GM12878 (cell line): ENCODE measurements around the gene FURIN. TPM values are rescaled to one million over a fixed set of nuclear protein-coding genes. Genes with fewer than 3 reads are reported as not detected.

Experiments
- ATAC-seq: fragments of 200-7000 bp; cut with Tn5 transposase; 3 replicates; pipeline ENCODE4 v1.9.1; 2020; ENCODE audit warnings: mild to moderate bottlenecking, moderate library complexity
- BruUV-seq: library from RNA; stranded (reverse); fragments of 400-500 nt; replicated peaks from 2 replicates; lab custom pipeline; 2021; lab: Mats Ljungman, UMichigan
- CTCF ChIA-PET: fragments of 300-600 bp; sonication (Branson Sonifier 250); formaldehyde crosslinking; extraction: SDS; loops from one replicate; lab custom pipeline; 2021; ENCODE audit warnings: inconsistent platforms; lab: Yijun Ruan, JAX
- POLR2A ChIA-PET: fragments of 350-600 bp; formaldehyde crosslinking; extraction: SDS; loops from one replicate; lab custom pipeline; 2021; ENCODE audit warnings: inconsistent platforms; lab: Charles Lee
- RAD21 ChIA-PET: fragments of 300-600 bp; sonication (Branson Sonifier 250); formaldehyde crosslinking; loops from one replicate; lab custom pipeline; 2023; ENCODE audit warnings: antibody characterized with exemption; ENCODE audit not compliant: unreplicated experiment; lab: Charles Lee
- SMC1A ChIA-PET: fragments of 300-600 bp; sonication (Branson Sonifier 250); formaldehyde crosslinking; loops from one replicate; lab custom pipeline; 2023; ENCODE audit not compliant: unreplicated experiment, uncharacterized antibody; lab: Charles Lee
- DNase-seq: peaks from one replicate; pipeline ENCODE4 v3.0.0-alpha.2; 2011; ENCODE audit warnings: low read depth, low spot score
- FAIRE-seq: peaks from 3 replicates; lab custom pipeline; 2011; peaks lifted over from hg19 to GRCh38; lab: Jason Lieb, UNC
- H2AFZ ChIP-seq: 2 replicates; pipeline ENCODE4 v1.6.0; 2011; ENCODE audit warnings: low read depth, low read length, control low read depth; ENCODE audit not compliant: control insufficient read depth
- H3K27ac ChIP-seq: 2 replicates; pipeline ENCODE4 v1.5.1; 2011; ENCODE audit warnings: control low read depth; ENCODE audit not compliant: control insufficient read depth, insufficient read depth
- H3K27me3 ChIP-seq, 2 experiments: replicated peaks in 1 of 2; 2 replicates each; pipeline versions ENCODE4 v1.6.0 to v1.6.1; 2011; ENCODE audit warnings: low read length in 1 of 2; ENCODE audit not compliant: control insufficient read depth in 2 of 2, insufficient read depth in 2 of 2
- H3K36me3 ChIP-seq, 2 experiments: 2 replicates each; pipeline ENCODE4 v1.5.1; 2011; ENCODE audit warnings: low read length in 1 of 2; ENCODE audit not compliant: control insufficient read depth in 2 of 2, insufficient read depth in 2 of 2
- H3K4me1 ChIP-seq: 2 replicates; pipeline ENCODE4 v1.6.1; 2011; ENCODE audit warnings: mild to moderate bottlenecking, low read length, moderate library complexity, mixed read lengths; ENCODE audit not compliant: control insufficient read depth, insufficient read depth
- H3K4me2 ChIP-seq: 2 replicates; pipeline ENCODE4 v1.6.0; 2011; ENCODE audit warnings: control low read depth; ENCODE audit not compliant: control insufficient read depth, insufficient read depth
- H3K4me3 ChIP-seq: fragments of 200-600 bp; sonication (generic); 2 replicates; pipeline ENCODE4 v1.5.1; 2016
- H3K79me2 ChIP-seq: 2 replicates; pipeline ENCODE4 v1.6.0; 2011; ENCODE audit warnings: low read length; ENCODE audit not compliant: control insufficient read depth, insufficient read depth
- H3K9ac ChIP-seq: 2 replicates; pipeline ENCODE4 v1.8.0; 2011; ENCODE audit warnings: low read length, control low read depth, mixed read lengths; ENCODE audit not compliant: control insufficient read depth, insufficient read depth
- H3K9me3 ChIP-seq: replicated peaks from 3 replicates; pipeline ENCODE4 v1.5.1; 2011; ENCODE audit warnings: mild to moderate bottlenecking, low read length; ENCODE audit not compliant: control insufficient read depth, insufficient read depth
- H4K20me1 ChIP-seq: 2 replicates; pipeline ENCODE4 v1.6.0; 2011; ENCODE audit not compliant: control insufficient read depth, insufficient read depth
- BACH1 ChIP-seq: fragments of 450-650 bp; IDR thresholded peaks from 2 replicates; pipeline ENCODE4 v1.6.1; 2017; ENCODE audit warnings: mild to moderate bottlenecking, borderline replicate concordance
- EZH2 ChIP-seq: IDR thresholded peaks from 2 replicates; pipeline ENCODE4 v1.6.1; 2012; ENCODE audit warnings: low read depth, mild to moderate bottlenecking, control low read depth, inconsistent platforms, low read length, borderline replicate concordance; ENCODE audit not compliant: control insufficient read depth
- FOXK2 ChIP-seq: fragments of 450-650 bp; IDR thresholded peaks from 2 replicates; pipeline ENCODE4 v1.6.1; 2017; ENCODE audit warnings: mild to moderate bottlenecking, moderate library complexity
- HCFC1 ChIP-seq: fragments of 150-350 bp; IDR thresholded peaks from 2 replicates; pipeline ENCODE4 v1.6.1; 2014; ENCODE audit warnings: low read length
- JUND ChIP-seq: IDR thresholded peaks from 2 replicates; pipeline ENCODE4 v1.6.1; 2012; ENCODE audit warnings: low read depth, mild to moderate bottlenecking, low read length, improper control_type of control experiment, moderate library complexity
- KAT2A ChIP-seq: conservative IDR thresholded peaks from 2 replicates; pipeline ENCODE4 v1.6.1; 2011; ENCODE audit warnings: low read depth, low read length; ENCODE audit not compliant: control insufficient read depth
- PAX5 ChIP-seq: IDR thresholded peaks from 2 replicates; pipeline ENCODE4 v1.6.1; 2011; ENCODE audit warnings: low read depth, low read length, borderline replicate concordance
- RCOR1 ChIP-seq: conservative IDR thresholded peaks from 2 replicates; pipeline ENCODE4 v1.6.1; 2012; ENCODE audit warnings: low read depth, low read length, improper control_type of control experiment
- SP1 ChIP-seq: IDR thresholded peaks from one replicate; pipeline ENCODE4 v1.6.1; 2011; ENCODE audit warnings: low read depth, low read length
- ZNF622 ChIP-seq: fragments of 450-650 bp; IDR thresholded peaks from 2 replicates; pipeline ENCODE4 v1.6.1; 2017; ENCODE audit warnings: mild to moderate bottlenecking, inconsistent platforms
- WGBS: methylation state at CpG from one replicate; pipeline ENCODE4 v1.1.6; 2016; ENCODE audit warnings: low lambda C conversion rate; ENCODE audit not compliant: insufficient replicate concordance, insufficient coverage; ENCODE audit errors: missing lambda C conversion rate; 5-methylcytosine and 5-hydroxymethylcytosine counted together
- in situ Hi-C: fragments of 300-500 bp; cut with MboI; formaldehyde crosslinking; loops from 9 replicates; pipeline ENCODE4 v1.14.3; 2018; ENCODE audit warnings: mixed read lengths
- intact Hi-C: fragments of 100-400 bp; cut with micrococcal nuclease; formaldehyde crosslinking; loops from one replicate; pipeline ENCODE4 v1.14.2; 2022; ENCODE audit not compliant: unreplicated experiment
- polyA plus RNA-seq, 11 experiments: library from polyadenylated mRNA; depleted of rRNA in 4 of 11; unstranded in 6 of 11; stranded (reverse) in 5 of 11; fragments of >200 nt; fragmentation: Nextera tagmentation in 4 of 11; fragmentation: Illumina TruSeq in 1 of 11; extraction: Ambion mirVana in 4 of 11; extraction: Trizol in 1 of 11; gene quantifications; 1 replicate in 1 of 11; 2 replicates in 10 of 11; pipeline versions ENCODE4 v1.2.1 to v1.2.3, GENCODE V29; 2011 to 2016; ENCODE audit warnings: inconsistent platforms in 2 of 11, missing spikeins in 2 of 11, low read depth in 1 of 11
- total RNA-seq, 4 experiments: library from RNA; depleted of rRNA in 3 of 4; stranded (reverse); fragments of >200 nt in 3 of 4; fragmentation: Illumina TruSeq in 1 of 4; extraction: Trizol in 1 of 4; gene quantifications; 2 replicates each; pipeline versions ENCODE4 v1.2.1 to v1.2.3, GENCODE V29; 2013 to 2021
- TF ChIP-seq, protein P1 (sequence below): fragments of 450-650 bp; formaldehyde crosslinking; IDR thresholded peaks from 2 replicates; pipeline ENCODE4 v1.4.0; 2022; ENCODE audit warnings: mild to moderate bottlenecking, moderate library complexity
- TF ChIP-seq, protein P2 (sequence below): fragments of 450-650 bp; IDR thresholded peaks from 2 replicates; pipeline ENCODE4 v1.6.1; 2018; ENCODE audit warnings: borderline replicate concordance, mild to moderate bottlenecking; ENCODE audit not compliant: partially characterized antibody

FURIN gene
- total and polyA plus RNA-seq, 10 of the 15 experiments (the other 5 are each of a cell fraction or from before 2014, with no cell fraction given): 0.47 to 39.9 (median 8.0) TPM

DNA sequence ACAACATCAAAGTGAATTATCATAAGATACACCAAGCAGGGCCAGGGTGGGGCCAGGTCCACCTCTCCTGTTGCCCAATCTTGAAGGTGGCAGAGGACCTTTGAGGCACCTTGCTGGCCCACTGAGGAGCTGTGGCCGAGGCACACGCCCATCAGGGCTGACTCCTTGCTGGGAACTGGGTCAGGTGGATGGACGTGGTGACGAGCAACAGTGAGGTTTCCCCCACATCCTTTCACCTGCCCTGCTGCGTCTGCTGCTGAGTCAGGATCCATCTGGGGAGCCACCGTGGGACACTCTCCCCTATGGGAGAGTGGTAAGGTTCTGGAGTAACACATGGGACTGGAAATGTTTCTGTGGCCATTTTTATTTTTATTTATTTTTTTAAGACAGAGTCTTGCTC, 17.3 kb upstream of the FURIN start (continued):
- TF ChIP-seq, protein P1, sequence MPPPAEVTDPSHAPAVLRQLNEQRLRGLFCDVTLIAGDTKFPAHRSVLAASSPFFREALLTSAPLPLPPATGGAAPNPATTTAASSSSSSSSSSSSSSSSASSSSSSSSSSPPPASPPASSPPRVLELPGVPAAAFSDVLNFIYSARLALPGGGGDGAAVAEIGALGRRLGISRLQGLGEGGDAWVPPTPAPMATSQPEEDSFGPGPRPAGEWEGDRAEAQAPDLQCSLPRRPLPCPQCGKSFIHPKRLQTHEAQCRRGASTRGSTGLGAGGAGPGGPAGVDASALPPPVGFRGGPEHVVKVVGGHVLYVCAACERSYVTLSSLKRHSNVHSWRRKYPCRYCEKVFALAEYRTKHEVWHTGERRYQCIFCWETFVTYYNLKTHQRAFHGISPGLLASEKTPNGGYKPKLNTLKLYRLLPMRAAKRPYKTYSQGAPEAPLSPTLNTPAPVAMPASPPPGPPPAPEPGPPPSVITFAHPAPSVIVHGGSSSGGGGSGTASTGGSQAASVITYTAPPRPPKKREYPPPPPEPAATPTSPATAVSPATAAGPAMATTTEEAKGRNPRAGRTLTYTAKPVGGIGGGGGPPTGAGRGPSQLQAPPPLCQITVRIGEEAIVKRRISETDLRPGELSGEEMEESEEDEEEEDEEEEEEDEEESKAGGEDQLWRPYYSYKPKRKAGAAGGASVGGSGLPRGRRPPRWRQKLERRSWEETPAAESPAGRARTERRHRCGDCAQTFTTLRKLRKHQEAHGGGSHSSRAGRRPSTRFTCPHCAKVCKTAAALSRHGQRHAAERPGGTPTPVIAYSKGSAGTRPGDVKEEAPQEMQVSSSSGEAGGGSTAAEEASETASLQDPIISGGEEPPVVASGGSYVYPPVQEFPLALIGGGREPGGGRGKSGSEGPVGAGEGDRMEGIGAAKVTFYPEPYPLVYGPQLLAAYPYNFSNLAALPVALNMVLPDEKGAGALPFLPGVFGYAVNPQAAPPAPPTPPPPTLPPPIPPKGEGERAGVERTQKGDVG (CRISPR knock-in tag): no peak

DNA sequence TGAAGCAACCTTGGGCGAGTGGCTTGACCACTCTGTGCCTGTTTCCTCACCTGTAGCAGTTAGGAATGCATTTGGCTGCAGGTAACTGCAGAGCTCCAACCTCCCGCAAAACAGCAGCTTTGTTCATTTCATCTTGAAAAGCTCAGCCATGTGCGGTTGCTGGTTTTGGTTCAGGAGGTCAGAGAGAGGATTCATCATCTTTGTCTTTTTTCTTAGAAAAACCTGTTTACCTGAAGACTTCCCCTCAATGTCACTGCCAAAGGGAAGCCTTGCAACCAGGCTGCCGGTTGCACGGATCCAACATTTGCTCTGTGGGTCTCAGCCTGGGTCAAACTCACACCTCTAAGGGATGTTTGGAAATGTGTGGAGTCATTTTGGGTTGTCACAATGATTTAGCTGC, 16.4 kb upstream of the FURIN start:
- no peak overlapping the region for H3K9ac ChIP-seq
- H3K27me3 ChIP-seq: no peaks in the 10 kb centered on the region
- no peaks in the 10 kb centered on the region for H3K79me2 ChIP-seq
- DNase-seq (no peak), ATAC-seq (no peak), FAIRE-seq (no peak)
- H4K20me1 ChIP-seq: no peaks in the 10 kb centered on the region
- H3K4me3 ChIP-seq: no peak overlapping the region
- H3K27ac ChIP-seq: no peak overlapping the region
- intact Hi-C loops: loop anchor here (10.0 kb wide), 1 partner anchor 83 kb away; the partner anchor contains the start of genes HDDC3 and UNC45A
- no TSS peak for BruUV-seq
- H3K4me2 ChIP-seq: peak overlapping the region; percentile 82; the same call in 1 of the 2 replicates
- CTCF ChIA-PET: interaction anchor here (0.7 to 2.0 kb wide), 6 partner anchors 12 to 80 kb away, joined by 3 to 6 read pairs (median 4); no protein-coding TSS in a partner anchor
- H3K9me3 ChIP-seq: no peaks in the 10 kb centered on the region; the same call in 2 of the 3 replicates
- H2AFZ ChIP-seq: no peak overlapping the region
- 62% methylated on average over 5 of the region's 5 CpGs for WGBS
- POLR2A ChIA-PET: interaction anchor here (0.5 to 1.2 kb wide), 6 partner anchors 9 to 439 kb away, joined by 3 to 4 read pairs (median 3); no protein-coding TSS in a partner anchor
- no peak for TF ChIP-seq RCOR1
- TF ChIP-seq EZH2: no peak
- no peak for TF ChIP-seq FOXK2
- no peak for TF ChIP-seq SP1
- TF ChIP-seq KAT2A: no peak
- TF ChIP-seq, protein P2, sequence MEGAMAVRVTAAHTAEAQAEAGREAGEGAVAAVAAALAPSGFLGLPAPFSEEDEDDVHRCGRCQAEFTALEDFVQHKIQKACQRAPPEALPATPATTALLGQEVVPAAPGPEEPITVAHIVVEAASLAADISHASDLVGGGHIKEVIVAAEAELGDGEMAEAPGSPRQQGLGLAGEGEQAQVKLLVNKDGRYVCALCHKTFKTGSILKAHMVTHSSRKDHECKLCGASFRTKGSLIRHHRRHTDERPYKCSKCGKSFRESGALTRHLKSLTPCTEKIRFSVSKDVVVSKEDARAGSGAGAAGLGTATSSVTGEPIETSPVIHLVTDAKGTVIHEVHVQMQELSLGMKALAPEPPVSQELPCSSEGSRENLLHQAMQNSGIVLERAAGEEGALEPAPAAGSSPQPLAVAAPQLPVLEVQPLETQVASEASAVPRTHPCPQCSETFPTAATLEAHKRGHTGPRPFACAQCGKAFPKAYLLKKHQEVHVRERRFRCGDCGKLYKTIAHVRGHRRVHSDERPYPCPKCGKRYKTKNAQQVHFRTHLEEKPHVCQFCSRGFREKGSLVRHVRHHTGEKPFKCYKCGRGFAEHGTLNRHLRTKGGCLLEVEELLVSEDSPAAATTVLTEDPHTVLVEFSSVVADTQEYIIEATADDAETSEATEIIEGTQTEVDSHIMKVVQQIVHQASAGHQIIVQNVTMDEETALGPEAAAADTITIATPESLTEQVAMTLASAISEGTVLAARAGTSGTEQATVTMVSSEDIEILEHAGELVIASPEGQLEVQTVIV: no peak
- TF ChIP-seq BACH1: no peak
- no peak for TF ChIP-seq JUND
- TF ChIP-seq PAX5: no peak
- TF ChIP-seq HCFC1: no peak
- TF ChIP-seq ZNF622: no peak
- SMC1A ChIA-PET: interaction anchor here (0.8 to 2.8 kb wide), 10 partner anchors 10 to 136 kb away, joined by 3 to 19 read pairs (median 4); no protein-coding TSS in a partner anchor
- no peaks in the 10 kb centered on the region for H3K36me3 ChIP-seq
- peaks cover 53% of the 10 kb centered on the region for H3K4me1 ChIP-seq
- in situ Hi-C loops: no loop called here
- RAD21 ChIA-PET: interaction anchor here (0.6 to 3.3 kb wide), 11 partner anchors 12 to 155 kb away, joined by 3 to 19 read pairs (median 4); no protein-coding TSS in a partner anchor
